HG03095 (cell line): ENCODE results near the gene TOLLIP.

Experiments used
- ATAC-seq: cut with Tn5 transposase; IDR thresholded peaks from one replicate; pipeline ENCODE4 v1.9.1; 2021; ENCODE audit warnings: moderate library complexity; ENCODE audit not compliant: unreplicated experiment

The TOLLIP gene

DNA sequence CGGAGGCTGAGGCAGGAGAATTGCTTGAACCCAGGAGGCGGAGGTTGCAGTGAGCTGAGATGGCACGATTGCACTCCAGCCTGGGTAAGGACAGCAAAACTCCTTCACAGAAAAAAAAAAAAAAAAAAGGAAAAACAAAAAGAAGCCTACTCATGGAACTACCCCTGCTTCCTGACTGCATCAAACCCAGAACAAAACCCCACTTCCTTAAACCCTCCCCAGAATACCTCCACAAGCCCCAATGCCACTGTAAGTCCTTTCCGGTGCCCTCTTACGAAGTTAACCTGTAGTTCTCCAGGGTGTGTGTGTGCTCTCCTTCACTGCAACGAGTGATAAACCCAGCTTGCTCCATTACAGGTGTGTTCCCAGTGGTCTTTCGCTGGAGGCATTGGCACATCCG is 8.6 kb upstream of the TOLLIP start:
- ATAC-seq: no peak

DNA sequence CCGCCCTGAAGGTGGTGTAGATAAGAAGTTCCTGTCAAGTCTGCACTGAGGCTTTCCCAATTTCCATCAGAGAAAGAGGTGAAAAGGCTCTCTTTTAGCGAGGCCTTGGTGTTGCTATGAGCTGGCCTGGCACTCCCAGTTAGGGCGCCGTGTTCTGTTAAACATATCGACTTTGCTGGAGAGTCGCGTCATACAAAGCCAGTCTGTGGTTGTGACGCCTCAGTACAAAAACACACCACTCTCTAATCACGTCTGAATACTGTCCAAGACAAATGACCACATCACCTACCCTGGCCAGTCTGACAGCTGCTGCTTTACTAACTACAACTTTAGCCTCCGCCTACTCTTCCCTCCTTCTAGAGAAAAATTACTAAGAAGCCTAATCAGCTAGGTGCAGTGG is 8.0 kb upstream of the TOLLIP start:
- ATAC-seq: no peak

DNA sequence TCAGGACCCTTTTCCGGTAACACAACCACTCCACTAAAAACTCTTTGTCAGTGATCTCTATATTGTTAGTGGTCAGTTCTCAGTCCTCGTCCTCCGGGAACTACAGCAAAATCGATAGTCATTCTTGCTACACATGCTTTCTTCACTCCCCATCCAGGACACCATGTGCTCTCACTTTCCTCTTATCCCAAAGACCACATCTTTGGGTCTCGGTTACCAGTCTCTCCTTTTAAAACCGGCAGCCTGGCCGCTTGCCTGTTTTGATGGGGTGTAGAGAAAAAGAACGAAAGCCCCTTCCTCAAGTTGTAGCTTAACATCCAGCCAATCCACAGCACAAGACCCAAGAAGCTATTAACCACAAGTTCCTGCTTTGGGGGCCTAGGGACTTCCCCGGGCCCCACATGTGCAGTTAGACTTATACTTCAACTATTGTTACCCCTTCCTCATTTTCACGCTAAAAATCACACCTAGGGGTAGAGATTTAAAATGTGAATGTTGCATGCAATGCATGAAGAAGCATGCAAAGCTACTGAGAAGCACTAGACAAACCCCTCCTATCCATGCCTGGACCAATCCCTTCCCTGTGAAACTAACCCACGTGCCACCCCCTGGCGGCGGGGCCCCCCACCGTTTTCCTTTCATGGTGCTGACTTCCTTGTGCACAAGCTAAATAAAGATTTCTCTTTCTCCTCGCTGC is 1.5 kb upstream of the TOLLIP start:
- ATAC-seq: no peak

DNA sequence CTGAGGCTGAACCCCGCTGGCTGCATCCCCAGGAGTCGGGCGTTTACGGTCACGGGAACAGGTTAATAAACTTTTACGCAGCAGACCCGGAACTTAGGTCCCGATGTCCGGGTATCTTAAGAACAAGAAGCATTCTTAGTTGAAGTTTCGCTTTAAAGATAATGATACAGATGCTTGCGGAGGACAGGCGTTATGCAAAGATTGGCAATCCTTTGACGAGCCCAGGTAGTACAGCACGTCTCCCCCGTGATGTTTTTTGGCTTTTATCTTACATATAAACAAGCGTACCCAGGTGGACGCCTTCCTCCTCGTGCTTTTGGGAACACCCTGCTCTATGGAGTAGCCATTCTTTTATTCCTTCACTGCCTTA is 871 bp upstream of the TOLLIP start:
- ATAC-seq: no peak

DNA sequence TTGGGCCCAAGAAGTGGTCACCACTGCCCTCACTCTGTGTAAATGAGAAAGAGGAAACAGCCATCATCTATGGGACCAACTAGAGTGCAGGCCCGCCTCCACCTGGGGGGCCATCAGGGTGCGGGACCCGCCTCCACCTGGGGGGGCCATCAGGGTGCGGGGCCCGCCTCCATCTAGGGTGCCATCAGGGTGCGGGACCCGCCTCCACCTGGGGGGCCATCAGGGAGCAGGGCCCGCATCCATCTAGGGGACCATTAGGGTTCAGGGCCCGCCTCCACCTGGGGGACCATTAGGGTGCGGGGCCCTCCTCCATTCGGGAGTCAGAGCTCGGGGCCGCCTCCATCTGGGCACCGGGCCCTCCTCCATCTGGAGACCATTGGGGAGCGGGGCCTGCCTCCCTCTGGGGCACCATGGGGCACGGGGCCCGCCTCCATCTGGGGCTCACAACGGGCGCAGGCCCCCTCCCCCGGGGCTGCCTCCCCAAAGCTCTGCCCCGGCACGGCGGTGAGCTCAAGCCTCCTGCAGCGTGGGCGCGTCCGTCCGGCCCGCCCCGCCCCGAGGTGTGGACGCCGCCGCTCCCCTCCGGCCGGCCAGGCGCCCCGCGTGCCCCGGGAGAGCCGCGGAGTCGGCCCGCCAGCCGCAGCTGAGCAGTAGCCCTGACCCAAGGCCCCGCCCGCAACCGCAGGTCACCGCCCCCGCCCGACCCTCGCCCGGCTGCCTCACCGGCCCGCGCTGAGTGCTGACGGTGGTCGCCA is 512 bp downstream of the TOLLIP start:
- ATAC-seq: peak; percentile 37

DNA sequence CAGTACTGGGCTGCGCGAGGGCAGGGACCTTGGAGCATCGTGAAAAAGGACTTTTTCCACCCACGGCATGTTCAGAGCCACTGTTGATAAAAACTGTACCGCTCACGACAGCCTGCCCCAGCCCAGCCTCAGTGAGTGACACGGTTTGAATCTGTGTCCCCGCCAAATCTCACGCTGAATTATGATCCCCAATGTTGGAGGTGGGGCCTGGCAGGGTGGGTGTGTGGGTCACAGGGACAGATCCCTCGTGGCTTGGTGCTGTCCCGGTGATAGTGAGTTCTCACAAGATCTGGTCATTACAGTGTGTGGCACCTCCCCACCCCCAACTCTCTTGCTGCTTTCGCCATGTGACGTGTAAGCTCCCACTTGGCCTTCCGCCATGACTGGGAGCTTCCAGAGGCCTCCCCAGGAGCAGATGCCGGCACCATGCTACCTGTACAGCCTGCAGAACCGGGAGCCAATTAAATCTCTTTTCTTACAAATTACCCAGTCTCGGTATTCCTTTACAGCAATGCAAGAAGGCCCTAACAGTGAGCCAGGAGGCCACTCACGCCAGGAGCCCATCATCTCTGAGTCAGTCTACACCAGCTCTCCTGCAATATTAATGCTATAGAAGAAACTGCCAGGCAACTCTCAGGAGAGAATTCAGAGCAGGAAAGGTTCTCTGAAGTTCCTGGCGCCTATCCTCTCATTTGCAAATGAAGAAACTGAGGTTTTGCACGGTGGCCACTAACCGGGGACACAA is 1.3 kb downstream of the TOLLIP start:
- no peak for ATAC-seq

DNA sequence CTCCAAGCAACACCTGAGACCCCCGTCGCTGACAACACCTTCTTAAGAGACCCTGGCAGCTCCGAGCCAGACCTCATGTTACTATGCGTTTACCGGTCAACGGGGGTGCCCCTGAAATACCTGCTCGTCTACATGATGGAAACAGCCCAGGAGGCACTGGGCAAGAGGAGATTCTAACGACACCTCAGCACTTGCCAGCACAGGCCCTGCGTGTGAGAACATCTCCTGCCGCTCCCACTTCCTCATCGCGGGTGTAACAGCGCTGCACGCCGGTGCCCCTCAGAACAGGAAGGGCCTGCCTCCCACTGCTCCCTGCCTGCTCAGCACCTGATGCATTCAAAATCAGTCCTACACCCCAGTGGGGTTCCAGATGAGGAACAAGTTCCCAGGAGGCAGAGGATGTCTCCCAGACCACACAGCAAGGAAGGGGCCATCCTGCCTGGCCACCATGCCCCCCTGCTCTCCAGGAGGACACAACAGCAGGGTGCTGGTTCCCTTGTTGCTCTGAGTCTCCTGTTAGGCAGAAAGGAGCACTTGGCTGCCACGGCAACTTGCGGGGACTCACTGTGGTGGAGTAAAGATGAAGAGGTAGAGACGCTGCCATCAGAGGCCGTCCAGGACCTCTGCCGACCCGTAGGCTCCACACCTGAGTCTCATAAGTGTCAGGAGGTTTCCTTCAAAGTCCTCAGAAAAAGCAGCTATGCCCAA is 2.1 kb downstream of the TOLLIP start:
- ATAC-seq: no peak

DNA sequence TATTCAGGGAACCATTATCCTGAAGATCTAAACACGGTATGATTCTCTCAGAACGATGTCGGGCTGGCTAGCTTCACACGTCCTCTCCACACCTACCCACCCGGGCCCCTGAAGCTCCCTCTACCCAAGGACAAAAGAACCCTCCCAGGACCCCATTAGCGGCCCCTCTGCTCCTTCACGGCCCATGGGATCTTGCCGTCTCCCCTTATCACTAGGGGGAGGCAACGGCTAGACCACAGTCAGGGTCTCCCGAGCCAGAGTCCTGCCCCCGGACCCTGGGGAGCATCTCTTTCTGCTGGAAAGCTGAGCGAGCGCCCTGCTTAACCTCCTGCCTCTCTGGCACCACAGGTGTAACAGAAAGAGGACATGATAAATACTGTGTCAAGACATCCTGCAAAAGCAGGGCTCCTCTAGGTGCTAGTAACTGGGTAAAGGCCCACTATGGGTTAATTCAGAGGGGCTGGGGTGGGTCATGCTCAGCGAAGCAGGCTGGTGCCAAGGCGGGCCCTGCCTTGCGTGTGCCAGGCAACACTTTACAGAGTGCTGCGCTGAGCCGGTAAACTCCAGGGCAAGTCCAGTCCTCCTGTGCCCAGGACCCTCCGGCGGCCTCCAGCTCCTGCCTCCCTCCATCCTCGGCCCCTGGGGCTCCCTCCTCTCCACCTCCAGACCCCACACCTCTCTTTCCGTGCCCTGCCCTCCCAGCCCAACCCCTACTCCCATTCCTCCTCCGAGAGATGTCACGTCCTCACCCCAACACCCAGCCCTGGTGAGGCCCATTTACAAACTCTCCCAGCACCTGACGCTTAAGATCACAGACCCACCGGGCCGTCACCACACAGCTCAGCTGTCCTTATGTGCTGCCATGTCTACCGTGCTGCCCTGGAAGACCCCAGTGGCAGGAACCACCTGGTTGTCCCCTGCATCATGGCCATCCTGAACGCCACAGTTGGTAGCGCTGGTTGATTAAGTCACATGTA is 3.0 kb downstream of the TOLLIP start:
- ATAC-seq: no peak

DNA sequence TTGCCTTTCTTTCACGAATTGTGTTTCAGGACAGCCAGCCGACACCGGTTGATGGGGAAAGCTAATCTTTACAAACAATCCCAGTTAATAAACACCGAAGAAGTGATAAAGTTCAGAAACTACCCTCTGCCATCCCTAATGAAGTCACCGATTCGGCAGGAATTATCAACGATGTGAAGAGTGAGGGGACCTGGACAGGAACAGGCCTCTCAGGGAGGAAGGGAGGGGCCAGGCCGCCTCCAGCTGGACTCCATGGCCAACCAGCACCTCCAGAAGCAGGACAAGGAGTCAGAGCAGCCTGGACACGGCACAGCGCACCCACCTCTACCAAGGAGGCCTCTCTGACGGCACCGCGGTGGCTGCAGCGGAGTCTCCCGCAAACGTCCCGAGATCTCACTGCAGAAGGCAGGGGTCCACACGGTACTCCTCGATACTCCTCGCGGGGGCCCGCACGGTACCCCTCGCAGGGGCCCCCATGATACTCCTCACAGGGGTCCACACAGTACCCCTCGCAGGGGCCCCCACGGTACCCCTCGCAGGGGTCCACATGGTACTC is 3.9 kb downstream of the TOLLIP start:
- ATAC-seq: no peak

DNA sequence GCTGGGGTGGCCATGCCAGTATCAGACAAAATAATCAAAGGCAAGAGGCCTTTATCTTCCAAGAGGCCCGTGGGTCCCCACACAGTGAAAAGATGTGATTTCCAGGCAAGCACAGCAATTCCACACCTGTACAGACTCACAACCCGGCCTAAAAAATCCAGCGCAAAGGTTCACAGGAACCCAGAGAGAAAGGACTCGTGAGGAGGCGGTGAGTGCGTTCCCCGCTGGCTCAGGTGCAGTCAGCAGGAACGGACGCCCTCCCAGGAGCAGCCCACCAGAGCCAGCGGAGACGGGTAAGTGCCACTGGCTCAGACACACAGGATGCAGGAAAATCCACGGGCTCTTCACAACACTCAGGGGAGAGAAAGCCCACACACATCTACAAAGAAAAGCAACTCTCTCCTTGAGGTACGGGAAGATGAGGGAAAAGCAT is 4.4 kb downstream of the TOLLIP start:
- no peak for ATAC-seq

DNA sequence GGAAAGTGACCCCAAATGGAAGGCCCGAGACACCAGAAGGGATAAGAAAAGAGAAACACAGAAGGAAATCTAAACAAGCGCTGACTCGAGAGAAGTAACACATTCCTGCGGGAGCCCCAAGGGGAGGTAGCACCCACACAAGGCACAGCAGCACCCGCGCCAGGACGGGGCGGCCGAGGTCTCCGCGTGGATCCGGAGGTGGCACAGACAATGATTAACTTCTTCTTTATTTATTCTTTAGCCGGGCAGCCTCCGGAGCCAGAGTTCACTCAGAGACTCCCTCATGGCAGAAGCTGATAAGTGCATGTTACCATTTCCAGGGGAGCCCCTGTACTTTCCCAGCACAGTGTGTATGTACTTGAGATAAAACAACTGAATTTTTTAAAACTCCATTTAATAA is 5.1 kb downstream of the TOLLIP start:
- ATAC-seq: no peak

DNA sequence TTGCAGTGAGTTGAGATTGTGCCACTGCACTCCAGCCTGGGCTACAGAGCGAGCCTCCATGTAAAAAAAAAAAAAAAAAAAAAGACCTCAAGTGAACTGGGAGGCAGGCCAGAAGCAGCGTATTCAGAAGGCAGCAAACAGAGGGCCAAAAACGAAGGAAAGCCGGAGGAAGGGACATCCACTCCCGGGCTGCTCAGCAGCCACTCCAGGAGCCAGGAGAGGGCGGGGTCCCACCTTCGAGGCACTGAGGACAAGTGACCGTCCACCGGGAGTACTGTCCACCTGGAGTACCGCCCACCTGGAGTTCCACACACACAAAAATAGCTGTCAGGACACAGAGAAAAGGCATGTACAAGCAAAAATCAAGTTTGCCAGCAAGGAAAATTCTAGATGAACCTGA is 5.5 kb downstream of the TOLLIP start:
- no peak for ATAC-seq

DNA sequence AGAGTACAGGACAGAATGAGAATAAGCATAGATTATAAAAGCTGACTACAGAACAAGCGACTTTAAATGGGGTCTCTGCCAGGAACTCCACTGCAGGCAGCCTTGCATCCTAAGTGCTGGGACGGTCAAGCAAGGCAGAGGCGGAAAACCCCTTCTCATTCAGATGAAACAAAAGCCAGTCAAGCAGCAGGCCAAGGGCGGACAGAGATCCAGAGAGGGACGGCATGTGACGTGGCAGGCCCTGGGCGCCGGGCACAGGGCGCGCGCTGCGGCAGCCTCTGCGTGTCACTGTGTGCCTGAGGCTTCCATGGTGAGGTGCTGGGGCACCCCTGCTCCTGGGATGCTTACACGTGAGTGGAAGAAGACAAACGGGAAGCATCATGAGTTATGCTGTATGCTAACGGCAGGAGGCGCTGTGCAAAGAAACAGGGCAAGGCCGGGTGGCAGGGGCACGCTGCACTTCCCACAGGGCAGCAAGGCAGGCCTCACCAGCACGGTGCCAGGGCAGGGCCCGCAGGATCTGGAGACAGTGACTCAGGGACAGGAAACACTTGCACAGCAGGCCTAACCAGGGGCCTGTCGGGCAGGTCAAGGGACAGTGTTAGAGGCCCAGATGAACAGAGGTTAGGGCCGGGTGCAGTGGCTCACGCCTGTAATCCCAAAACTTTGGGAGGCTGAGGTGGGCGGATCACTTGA is 6.2 kb downstream of the TOLLIP start:
- ATAC-seq: no peak

DNA sequence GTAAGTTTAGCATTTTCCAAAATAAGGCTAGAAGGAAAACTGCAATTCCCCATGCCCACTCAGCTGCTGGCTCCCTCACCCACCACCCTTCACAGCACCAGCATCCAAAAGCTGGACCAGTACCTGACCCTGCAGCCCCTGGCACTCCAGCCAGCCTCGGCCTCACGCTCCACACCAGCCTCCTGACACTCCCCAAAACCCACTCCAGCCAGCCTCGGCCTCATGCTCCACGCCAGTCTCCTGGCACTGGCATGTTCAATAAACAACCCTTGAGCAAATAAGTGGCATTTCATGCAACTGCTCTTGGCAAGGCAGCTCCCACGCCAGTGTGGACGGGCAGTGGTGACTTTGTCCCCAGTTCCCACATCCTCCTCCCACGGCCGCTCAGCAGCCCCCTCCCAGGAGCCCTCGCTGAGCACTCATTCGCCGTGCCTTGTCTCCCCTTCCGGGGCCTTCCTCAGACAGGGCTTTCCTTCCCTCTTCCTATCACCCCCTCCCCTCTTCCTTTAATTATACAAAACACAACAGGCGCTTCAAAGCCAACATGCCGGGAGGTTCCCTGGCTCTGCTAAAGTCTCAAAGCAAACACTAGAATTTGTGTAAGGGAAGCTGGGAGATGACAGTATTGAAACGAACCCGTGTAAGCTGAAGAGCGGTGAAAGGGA is 6.8 kb downstream of the TOLLIP start:
- no peak for ATAC-seq

DNA sequence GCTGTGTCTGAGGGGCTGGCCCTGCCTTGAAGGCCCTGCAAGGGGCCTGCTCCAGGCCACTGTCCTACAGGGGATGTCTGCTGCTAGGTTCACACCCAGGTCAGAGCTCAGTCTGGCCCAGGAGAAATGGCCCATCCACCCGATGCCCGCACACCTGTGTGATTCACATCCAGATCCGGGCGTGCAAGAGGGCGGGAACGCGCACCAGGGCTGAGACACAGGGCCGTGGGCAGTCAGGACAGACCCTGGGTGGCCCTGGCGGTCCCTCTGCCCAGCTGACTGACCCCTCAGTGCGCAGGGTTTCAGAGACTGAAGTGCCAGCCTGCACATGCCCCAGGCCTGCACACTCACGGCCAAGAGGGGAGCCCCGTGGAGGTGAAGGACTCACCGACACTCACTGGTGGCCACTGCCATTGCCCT is 7.4 kb downstream of the TOLLIP start:
- ATAC-seq: no peak

DNA sequence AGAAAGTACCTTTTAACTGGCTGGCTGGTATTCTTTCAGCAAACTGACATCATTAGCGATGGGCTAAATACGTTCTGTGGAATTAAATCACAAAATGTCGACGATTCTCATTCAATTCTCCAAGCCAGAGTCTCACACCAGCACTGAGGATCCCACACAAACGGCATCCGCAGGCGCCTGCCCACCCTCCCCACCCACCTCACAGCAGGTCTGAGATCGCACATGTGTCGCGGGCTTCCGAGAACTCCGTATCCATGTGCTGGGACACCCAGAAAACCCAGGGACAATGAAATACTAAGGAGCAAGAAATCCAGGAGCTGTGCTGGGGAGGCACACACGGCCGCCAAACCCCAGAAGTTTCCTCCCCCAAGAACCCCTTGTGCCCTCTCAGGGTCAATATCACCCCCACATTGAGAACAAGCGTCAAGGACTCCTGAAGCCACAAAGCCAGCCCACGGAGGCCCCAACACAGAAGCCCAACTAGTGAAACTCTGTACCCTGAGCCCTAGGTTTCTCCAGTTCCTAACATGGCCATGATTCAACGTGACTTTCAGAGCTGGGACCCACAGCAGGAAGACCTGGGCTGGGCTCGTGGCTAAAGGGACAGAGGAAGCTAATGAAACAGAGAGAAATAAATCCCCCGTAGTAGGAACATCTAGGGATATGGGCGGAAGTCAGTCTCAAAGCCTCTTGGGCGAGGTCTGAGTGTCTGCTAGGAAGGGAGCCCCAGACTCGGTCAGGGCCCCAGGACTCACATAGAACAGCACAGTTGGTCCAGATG is 8.0 kb downstream of the TOLLIP start:
- ATAC-seq: no peak

DNA sequence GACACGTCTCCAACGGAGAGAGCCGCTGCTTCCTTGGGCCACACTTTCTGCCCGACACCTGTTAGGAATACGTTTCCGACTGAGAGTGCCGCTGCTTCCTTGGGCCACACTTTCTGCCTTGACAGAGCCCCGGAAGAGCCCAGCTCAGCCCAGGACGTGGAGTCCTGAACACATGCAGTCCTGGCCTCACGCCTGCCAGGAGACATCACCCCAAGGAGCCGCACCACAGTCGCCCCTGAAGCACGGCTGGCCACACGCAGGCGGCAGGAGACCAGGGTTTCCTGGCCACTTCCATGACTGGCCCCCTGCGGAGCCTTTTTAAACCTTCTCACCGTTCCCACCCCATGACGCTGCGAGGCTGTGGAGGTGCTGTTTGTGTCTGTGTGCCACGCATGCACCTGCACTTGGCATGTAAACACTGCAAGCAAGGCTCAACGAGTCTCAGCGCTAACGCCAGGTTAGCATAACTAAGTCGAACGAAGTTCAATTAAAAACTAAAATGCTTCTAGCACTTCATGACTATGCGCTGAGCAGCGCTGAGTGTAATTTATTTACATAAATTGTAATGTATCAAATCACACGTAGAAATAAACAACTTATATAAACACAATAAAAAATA is 8.8 kb downstream of the TOLLIP start:
- ATAC-seq: no peak

DNA sequence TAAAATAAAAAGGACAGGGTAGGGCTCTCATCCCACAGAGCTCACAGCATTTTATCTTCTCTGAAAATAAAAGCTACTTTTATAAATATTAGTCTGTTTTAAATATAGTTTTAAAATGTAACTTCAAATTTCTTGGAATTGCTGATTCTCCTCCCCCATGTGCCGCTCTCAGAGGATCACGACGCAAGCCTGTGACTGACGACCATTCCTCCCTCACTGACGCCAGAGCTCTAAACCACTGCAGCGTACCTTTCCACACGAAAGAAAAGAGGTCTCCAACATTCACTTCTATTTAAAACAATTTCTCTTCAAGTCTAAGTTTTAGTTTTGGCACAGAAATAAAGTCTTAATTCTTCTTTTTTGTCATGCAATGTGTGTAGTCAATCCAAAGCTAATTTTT is 9.3 kb downstream of the TOLLIP start:
- no peak for ATAC-seq
